Lung microvascular endothelial cell (primary cell): ENCODE results near the gene GPRC6A. TPM values are rescaled to one million over a fixed set of nuclear protein-coding genes. Genes with fewer than 3 reads are reported as not detected.

Experiments used
- DNase-seq, 2 donors: peaks; one replicate each; pipeline versions ENCODE4 v3.0.0 to v3.0.0-alpha.2; 2010; ENCODE audit warnings: low read depth in 2 of 2
- total RNA-seq: library from RNA; depleted of rRNA; stranded (reverse); fragments of >200 nt; gene quantifications from 2 replicates; pipeline ENCODE4 v1.2.1, GENCODE V29; 2014

GPRC6A gene
- total RNA-seq, 1 donor from 2014 or later: not detected

- no peak for DNase-seq
Measured at GRCh38 chr6:116793224-116793623, 35.7 kb downstream of the GPRC6A start.

- no peak for DNase-seq
Measured at GRCh38 chr6:116783852-116784251, 45.0 kb downstream of the GPRC6A start.

- peak; percentile 41 to 54 for DNase-seq
Measured at GRCh38 chr6:116779573-116780164, 49.2 kb downstream of the GPRC6A start.

- no peak for DNase-seq
Measured at GRCh38 chr6:116773886-116774285, 55.0 kb downstream of the GPRC6A start.

GRCh38 chr6:116772450-116772849 is 56.4 kb downstream of the GPRC6A start:
- DNase-seq: no peak

- DNase-seq: no peak
Measured at GRCh38 chr6:116767715-116768114, 61.2 kb downstream of the GPRC6A start.

- DNase-seq: no peak
Measured at GRCh38 chr6:116766506-116767176, 62.2 kb downstream of the GPRC6A start.

GRCh38 chr6:116764961-116765841 is 63.7 kb downstream of the GPRC6A start, which contains the start of gene FAM162B:
Gene FAM162B (minus strand): TSS chr6:116765719. CDS start chr6:116765576, 143 bp downstream.
- DNase-seq: peak; percentile 16 to 52

- DNase-seq: peak in 1 of 2 donors; percentile 25
Measured at GRCh38 chr6:116764629-116764960, 64.3 kb downstream of the GPRC6A start.

- DNase-seq: no peak
Measured at GRCh38 chr6:116763906-116764628, 64.8 kb downstream of the GPRC6A start.

- no peak for DNase-seq
Measured at GRCh38 chr6:116763048-116763447, 65.8 kb downstream of the GPRC6A start.

- DNase-seq: no peak
Measured at GRCh38 chr6:116762235-116762634, 66.6 kb downstream of the GPRC6A start.

GRCh38 chr6:116761779-116762178 is 67.1 kb downstream of the GPRC6A start:
- DNase-seq: no peak

- no peak for DNase-seq
Measured at GRCh38 chr6:116745176-116745575, 83.7 kb downstream of the GPRC6A start.

Other genes with a start within 250 kb of the GPRC6A start
- gene RSPH4A, start 212.6 kb downstream of the GPRC6A start, total RNA-seq: 0.60 and 0.65 TPM in 2 replicates
- 17.2 and 34.7 TPM in 2 replicates for gene ZUP1, start 160.3 kb downstream of the GPRC6A start, total RNA-seq
- 5.2 and 14.5 TPM in 2 replicates for gene KPNA5, start 147.9 kb downstream of the GPRC6A start, total RNA-seq
- gene FAM162B, start 63.4 kb downstream of the GPRC6A start, total RNA-seq: 5.2 and 14.1 TPM in 2 replicates
- gene RFX6, start 48.2 kb upstream of the GPRC6A start, total RNA-seq: not detected in 2 replicates